Measurements from ENCODE around the gene COL11A2.

COL11A2 gene

DNA sequence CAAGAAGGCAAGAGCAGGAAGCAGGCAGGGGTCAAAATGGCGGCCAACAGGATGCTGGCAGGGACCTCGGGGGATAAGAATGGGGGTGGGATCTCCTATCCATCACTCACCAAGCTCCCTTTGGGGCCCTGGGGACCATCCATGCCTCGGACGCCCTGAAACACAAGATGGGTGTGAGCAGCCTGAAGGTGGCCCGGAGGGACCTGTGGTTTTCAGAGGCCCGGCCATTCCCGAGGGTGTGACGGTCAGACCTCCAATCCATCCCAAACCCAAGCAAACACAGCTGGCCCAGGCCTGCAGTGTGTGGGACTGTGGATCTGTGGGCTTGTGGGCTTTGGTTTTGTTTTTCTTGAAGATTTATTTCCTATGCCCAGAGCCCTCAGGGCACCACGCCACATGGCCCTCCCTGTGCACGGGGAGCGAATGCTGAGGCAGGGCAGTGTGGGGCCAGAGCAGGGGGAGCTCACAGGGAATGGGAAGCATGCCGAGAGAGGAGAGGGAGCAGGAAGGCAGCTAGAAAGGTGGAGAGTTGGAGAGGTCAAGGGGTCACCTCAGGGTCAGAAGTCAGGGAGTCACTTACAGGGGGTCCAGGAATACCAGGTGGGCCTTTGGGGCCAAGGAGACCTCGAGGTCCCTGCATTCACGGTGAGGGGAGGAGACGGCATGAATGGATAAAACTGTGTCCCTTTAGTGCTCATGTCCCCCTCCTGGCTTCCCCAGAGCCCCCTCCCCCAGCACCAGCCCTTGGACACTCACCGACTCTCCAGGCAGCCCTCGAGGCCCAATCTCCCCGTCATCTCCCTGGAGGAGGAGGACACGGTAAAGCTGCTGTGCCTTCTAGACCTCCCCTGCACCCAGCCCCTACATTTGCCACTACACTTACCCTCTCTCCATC lies 14.5 kb downstream of the COL11A2 start:
- Histone ChIP-seq H3K9me2 (replicated peaks; ENCODE audit: insufficient read depth, low read length) (no peaks in the 10 kb centered on the region), H3K27me3 (ENCODE audit: low read length) (no peaks in the 10 kb centered on the region), H3K36me3 (ENCODE audit: low read length) (no peaks in the 10 kb centered on the region), H3F3A (ENCODE audit: insufficient read depth) (no peaks in the 10 kb centered on the region), H3K9me3 (ENCODE audit: insufficient read depth, low read length) (no peaks in the 10 kb centered on the region), H3K9ac (ENCODE audit: low read length) (no peak overlapping the region), H4K20me1 (ENCODE audit: low read depth, low read length) (no peaks in the 10 kb centered on the region), H3K79me2 (ENCODE audit: insufficient read depth, low read length) (no peaks in the 10 kb centered on the region), H3K4me3 (ENCODE audit: insufficient read depth, low read length, poor library complexity, severe bottlenecking) (no peak overlapping the region), H2AFZ (ENCODE audit: low read depth, low read length, severe bottlenecking) (no peak overlapping the region), H3K27ac (ENCODE audit: low read depth, low read length) (no peak overlapping the region), H3K4me2 (ENCODE audit: low read depth, low read length, poor library complexity, severe bottlenecking) (no peak overlapping the region)
- no peak for TF ChIP-seq EZH2phosphoT487 (conservative IDR thresholded peaks at IDR 0.05; ENCODE audit: low read length)
- TF ChIP-seq, protein P1, sequence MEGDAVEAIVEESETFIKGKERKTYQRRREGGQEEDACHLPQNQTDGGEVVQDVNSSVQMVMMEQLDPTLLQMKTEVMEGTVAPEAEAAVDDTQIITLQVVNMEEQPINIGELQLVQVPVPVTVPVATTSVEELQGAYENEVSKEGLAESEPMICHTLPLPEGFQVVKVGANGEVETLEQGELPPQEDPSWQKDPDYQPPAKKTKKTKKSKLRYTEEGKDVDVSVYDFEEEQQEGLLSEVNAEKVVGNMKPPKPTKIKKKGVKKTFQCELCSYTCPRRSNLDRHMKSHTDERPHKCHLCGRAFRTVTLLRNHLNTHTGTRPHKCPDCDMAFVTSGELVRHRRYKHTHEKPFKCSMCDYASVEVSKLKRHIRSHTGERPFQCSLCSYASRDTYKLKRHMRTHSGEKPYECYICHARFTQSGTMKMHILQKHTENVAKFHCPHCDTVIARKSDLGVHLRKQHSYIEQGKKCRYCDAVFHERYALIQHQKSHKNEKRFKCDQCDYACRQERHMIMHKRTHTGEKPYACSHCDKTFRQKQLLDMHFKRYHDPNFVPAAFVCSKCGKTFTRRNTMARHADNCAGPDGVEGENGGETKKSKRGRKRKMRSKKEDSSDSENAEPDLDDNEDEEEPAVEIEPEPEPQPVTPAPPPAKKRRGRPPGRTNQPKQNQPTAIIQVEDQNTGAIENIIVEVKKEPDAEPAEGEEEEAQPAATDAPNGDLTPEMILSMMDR (IDR thresholded peaks at IDR 0.05; ENCODE audit: insufficient read depth, low read length, poor library complexity, severe bottlenecking) = no peak

- Histone ChIP-seq H3K27ac (ENCODE audit: low read depth, low read length) (no peak overlapping the region), H3K9me3 (ENCODE audit: insufficient read depth, low read length) (no peaks in the 10 kb centered on the region), H3F3A (ENCODE audit: insufficient read depth) (no peaks in the 10 kb centered on the region), H3K4me3 (ENCODE audit: insufficient read depth, low read length, poor library complexity, severe bottlenecking) (no peak overlapping the region), H4K20me1 (ENCODE audit: low read depth, low read length) (no peaks in the 10 kb centered on the region), H3K9me2 (replicated peaks; ENCODE audit: insufficient read depth, low read length) (no peaks in the 10 kb centered on the region), H3K27me3 (ENCODE audit: low read length) (no peaks in the 10 kb centered on the region), H3K79me2 (ENCODE audit: insufficient read depth, low read length) (no peaks in the 10 kb centered on the region), H2AFZ (ENCODE audit: low read depth, low read length, severe bottlenecking) (no peak overlapping the region), H3K9ac (ENCODE audit: low read length) (no peak overlapping the region), H3K4me2 (ENCODE audit: low read depth, low read length, poor library complexity, severe bottlenecking) (no peak overlapping the region), H3K36me3 (ENCODE audit: low read length) (no peaks in the 10 kb centered on the region)
- TF ChIP-seq, protein P1 (IDR thresholded peaks at IDR 0.05; ENCODE audit: insufficient read depth, low read length, poor library complexity, severe bottlenecking) = no peak
- no peak for TF ChIP-seq EZH2phosphoT487 (conservative IDR thresholded peaks at IDR 0.05; ENCODE audit: low read length)
These were observed 15.4 kb downstream of the COL11A2 start for GRCh38 chr6:33176906-33177305.

DNA sequence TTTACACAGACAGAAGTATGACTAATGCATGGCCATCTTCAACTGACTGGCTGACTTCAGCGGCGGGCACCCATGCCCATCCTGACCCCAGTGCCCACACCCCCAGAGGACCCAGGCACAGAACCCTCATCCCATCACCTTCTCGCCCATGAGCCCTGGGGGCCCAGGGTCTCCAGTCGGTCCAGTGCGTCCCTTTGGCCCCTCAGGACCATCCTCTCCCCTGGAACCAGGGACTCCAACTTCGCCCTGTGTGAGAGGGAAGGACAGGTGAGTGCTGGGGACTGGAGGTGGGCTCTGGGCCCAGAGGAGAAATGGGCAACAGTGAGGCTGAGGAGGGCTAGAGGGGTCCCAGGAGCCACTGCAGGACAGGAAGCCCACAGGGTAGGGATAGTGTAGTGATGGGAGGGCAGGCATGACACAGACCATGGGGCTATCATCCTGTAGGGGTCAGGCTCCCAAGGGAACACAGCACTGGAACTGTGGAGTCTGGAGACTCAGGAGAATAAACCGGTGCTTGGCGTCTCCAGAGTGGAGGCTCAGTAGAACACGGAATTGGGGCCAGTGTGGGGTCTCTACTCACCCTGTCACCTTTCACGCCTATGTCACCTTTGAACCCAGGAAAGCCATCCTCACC lies 16.7 kb downstream of the COL11A2 start:
- H3F3A ChIP-seq (ENCODE audit: insufficient read depth) = no peaks in the 10 kb centered on the region
- H3K4me2 ChIP-seq (ENCODE audit: low read depth, low read length, poor library complexity, severe bottlenecking) = no peak overlapping the region
- H3K4me3 ChIP-seq (ENCODE audit: insufficient read depth, low read length, poor library complexity, severe bottlenecking) = no peak overlapping the region
- no peaks in the 10 kb centered on the region for H3K9me3 ChIP-seq (ENCODE audit: insufficient read depth, low read length)
- no peaks in the 10 kb centered on the region for H4K20me1 ChIP-seq (ENCODE audit: low read depth, low read length)
- H2AFZ ChIP-seq (ENCODE audit: low read depth, low read length, severe bottlenecking) = no peak overlapping the region
- TF ChIP-seq EZH2phosphoT487 (conservative IDR thresholded peaks at IDR 0.05; ENCODE audit: low read length) = no peak
- TF ChIP-seq, protein P1 (IDR thresholded peaks at IDR 0.05; ENCODE audit: insufficient read depth, low read length, poor library complexity, severe bottlenecking) = no peak
- no peaks in the 10 kb centered on the region for H3K79me2 ChIP-seq (ENCODE audit: insufficient read depth, low read length)
- no peaks in the 10 kb centered on the region for H3K27me3 ChIP-seq (ENCODE audit: low read length)
- H3K27ac ChIP-seq (ENCODE audit: low read depth, low read length) = no peak overlapping the region
- H3K36me3 ChIP-seq (ENCODE audit: low read length) = no peaks in the 10 kb centered on the region
- no peaks in the 10 kb centered on the region for H3K9me2 ChIP-seq (replicated peaks; ENCODE audit: insufficient read depth, low read length)
- no peak overlapping the region for H3K9ac ChIP-seq (ENCODE audit: low read length)

All from SU-DHL-6 (cell line).